MG63 (cell line): ENCODE data around the gene TFF2. TPM values are rescaled to one million over a fixed set of nuclear protein-coding genes. Genes with fewer than 3 reads are reported as not detected.

ENCODE experiments used
- DNase-seq: peaks from one replicate; pipeline ENCODE4 v3.0.0-alpha.2; 2020
- H3K27me3 ChIP-seq: fragments of 250-450 bp; sonication (Bioruptor Pico); 2 replicates; pipeline ENCODE4 v1.5.1; 2020; ENCODE audit warnings: mild to moderate bottlenecking, moderate library complexity
- H3K36me3 ChIP-seq: fragments of 250-450 bp; sonication (Bioruptor Pico); 2 replicates; pipeline ENCODE4 v1.5.1; 2020; ENCODE audit warnings: mild to moderate bottlenecking, moderate library complexity
- H3K4me3 ChIP-seq: fragments of 250-450 bp; sonication (Bioruptor Pico); 2 replicates; pipeline ENCODE4 v1.5.1; 2020; ENCODE audit warnings: mild to moderate bottlenecking, moderate library complexity
- H3K9me3 ChIP-seq: fragments of 250-450 bp; sonication (Bioruptor Pico); 2 replicates; pipeline ENCODE4 v1.5.1; 2020; ENCODE audit warnings: mild to moderate bottlenecking, moderate library complexity
- total RNA-seq: library from RNA; depleted of rRNA; stranded (reverse); fragments of >200 nt; shearing (Covaris generic); gene quantifications from 2 replicates; pipeline ENCODE4 v1.2.3, GENCODE V29; 2014; ENCODE audit warnings: low replicate concordance

TFF2 gene
- total RNA-seq, 1 experiment from 2014 or later = not detected

GRCh38 chr21:42358937-42359336, 8.1 kb upstream of the TFF2 start:
- peaks cover 9% of the 10 kb centered on the region for H3K27me3 ChIP-seq
- DNase-seq = no peak
- H3K4me3 ChIP-seq = no peak overlapping the region
- H3K36me3 ChIP-seq = no peaks in the 10 kb centered on the region
- peaks cover 5% of the 10 kb centered on the region; the same call in 1 of the 2 replicates for H3K9me3 ChIP-seq

GRCh38 chr21:42358261-42358660, 7.5 kb upstream of the TFF2 start:
- DNase-seq = no peak
- Histone ChIP-seq H3K27me3 (peaks cover 9% of the 10 kb centered on the region), H3K4me3 (no peak overlapping the region), H3K36me3 (no peaks in the 10 kb centered on the region), H3K9me3 (peaks cover 5% of the 10 kb centered on the region; the same call in 1 of the 2 replicates)

GRCh38 chr21:42357307-42357706, 6.5 kb upstream of the TFF2 start:
- no peak for DNase-seq
- no peak overlapping the region for H3K4me3 ChIP-seq
- peaks cover 4% of the 10 kb centered on the region for H3K27me3 ChIP-seq
- H3K36me3 ChIP-seq = no peaks in the 10 kb centered on the region
- peaks cover 5% of the 10 kb centered on the region; the same call in 1 of the 2 replicates for H3K9me3 ChIP-seq

- no peaks in the 10 kb centered on the region for H3K36me3 ChIP-seq
- H3K27me3 ChIP-seq = peaks cover 4% of the 10 kb centered on the region
- H3K9me3 ChIP-seq = peaks cover 5% of the 10 kb centered on the region; the same call in 1 of the 2 replicates
- no peak for DNase-seq
- H3K4me3 ChIP-seq = no peak overlapping the region
These were observed 5.9 kb upstream of the TFF2 start for GRCh38 chr21:42356650-42357049.

GRCh38 chr21:42356046-42356445, 5.3 kb upstream of the TFF2 start:
- H3K27me3 ChIP-seq = peaks cover 4% of the 10 kb centered on the region
- H3K9me3 ChIP-seq = peaks cover 5% of the 10 kb centered on the region; the same call in 1 of the 2 replicates
- H3K4me3 ChIP-seq = no peak overlapping the region
- no peaks in the 10 kb centered on the region for H3K36me3 ChIP-seq
- no peak for DNase-seq

- Histone ChIP-seq H3K9me3 (no peaks in the 10 kb centered on the region; the same call in 1 of the 2 replicates), H3K4me3 (no peak overlapping the region), H3K36me3 (no peaks in the 10 kb centered on the region), H3K27me3 (peaks cover 4% of the 10 kb centered on the region)
- no peak for DNase-seq
These were observed 2.8 kb upstream of the TFF2 start for GRCh38 chr21:42353623-42354022.

GRCh38 chr21:42352441-42353095, 1.8 kb upstream of the TFF2 start:
- Histone ChIP-seq H3K9me3 (no peaks in the 10 kb centered on the region; the same call in 1 of the 2 replicates), H3K4me3 (no peak overlapping the region), H3K36me3 (no peaks in the 10 kb centered on the region)

GRCh38 chr21:42351626-42352440, 1.0 kb upstream of the TFF2 start:
- H3K36me3 ChIP-seq = no peaks in the 10 kb centered on the region
- DNase-seq = no peak
- no peaks in the 10 kb centered on the region; the same call in none of the 2 replicates for H3K27me3 ChIP-seq
- no peak overlapping the region for H3K4me3 ChIP-seq
- H3K9me3 ChIP-seq = no peaks in the 10 kb centered on the region; the same call in 1 of the 2 replicates

More at GRCh38 chr21:42352441-42353095, 1.8 kb upstream of the TFF2 start:
- no peak for DNase-seq
- peaks cover under 1% of the 10 kb centered on the region for H3K27me3 ChIP-seq

- H3K27me3 ChIP-seq = peaks cover 2% of the 10 kb centered on the region; the same call in 1 of the 2 replicates
- H3K4me3 ChIP-seq = no peak overlapping the region
- no peak for DNase-seq
- H3K36me3 ChIP-seq = no peaks in the 10 kb centered on the region
- H3K9me3 ChIP-seq = no peaks in the 10 kb centered on the region; the same call in 1 of the 2 replicates
These were observed 380 bp downstream of the TFF2 start for GRCh38 chr21:42350318-42350910.

- no peak for DNase-seq
- no peak overlapping the region for H3K4me3 ChIP-seq
These were observed 1.1 kb downstream of the TFF2 start for GRCh38 chr21:42349420-42350317.

GRCh38 chr21:42348762-42349161, 2.0 kb downstream of the TFF2 start:
- 0 out of 2 replicates have a peak, but pooled peaks cover 2% of the 10 kb centered on the region for H3K27me3 ChIP-seq
- no peaks in the 10 kb centered on the region for H3K36me3 ChIP-seq
- no peak for DNase-seq
- H3K4me3 ChIP-seq = no peak overlapping the region
- no peaks in the 10 kb centered on the region for H3K9me3 ChIP-seq

More at GRCh38 chr21:42349420-42350317, 1.1 kb downstream of the TFF2 start:
- Histone ChIP-seq H3K27me3 (peaks cover 2% of the 10 kb centered on the region; the same call in 1 of the 2 replicates), H3K9me3 (no peaks in the 10 kb centered on the region; the same call in 1 of the 2 replicates), H3K36me3 (no peaks in the 10 kb centered on the region)

GRCh38 chr21:42347601-42348327, 3.0 kb downstream of the TFF2 start:
- Histone ChIP-seq H3K27me3 (0 out of 2 replicates have a peak, but pooled peaks cover 2% of the 10 kb centered on the region), H3K36me3 (no peaks in the 10 kb centered on the region), H3K4me3 (no peak overlapping the region), H3K9me3 (no peaks in the 10 kb centered on the region)
- no peak for DNase-seq

GRCh38 chr21:42346866-42347600, 3.8 kb downstream of the TFF2 start:
- no peak for DNase-seq
- 0 out of 2 replicates have a peak, but pooled peaks cover 2% of the 10 kb centered on the region for H3K27me3 ChIP-seq
- no peaks in the 10 kb centered on the region for H3K36me3 ChIP-seq
- H3K9me3 ChIP-seq = no peaks in the 10 kb centered on the region
- no peak overlapping the region for H3K4me3 ChIP-seq

- H3K36me3 ChIP-seq = no peaks in the 10 kb centered on the region
- no peak overlapping the region for H3K4me3 ChIP-seq
- H3K9me3 ChIP-seq = no peaks in the 10 kb centered on the region
- no peak for DNase-seq
- 0 out of 2 replicates have a peak, but pooled peaks cover 2% of the 10 kb centered on the region for H3K27me3 ChIP-seq
These were observed 4.4 kb downstream of the TFF2 start for GRCh38 chr21:42346441-42346840.

- Histone ChIP-seq H3K9me3 (no peaks in the 10 kb centered on the region), H3K36me3 (no peaks in the 10 kb centered on the region), H3K4me3 (no peak overlapping the region), H3K27me3 (0 out of 2 replicates have a peak, but pooled peaks cover 2% of the 10 kb centered on the region)
- DNase-seq = no peak
These were observed 6.2 kb downstream of the TFF2 start for GRCh38 chr21:42344631-42345030.
